NCI-H1417 (cell line): Measurements from ENCODE around the gene C16orf92.
A peak's percentile ranks its signal among the peaks of the same experiment; 100 is the strongest.

ENCODE experiments used
- DNase-seq, 3 experiments: peaks; one replicate each; lab custom pipeline; 2025; lab: John Stamatoyannopoulos, UW

The C16orf92 gene

DNA sequence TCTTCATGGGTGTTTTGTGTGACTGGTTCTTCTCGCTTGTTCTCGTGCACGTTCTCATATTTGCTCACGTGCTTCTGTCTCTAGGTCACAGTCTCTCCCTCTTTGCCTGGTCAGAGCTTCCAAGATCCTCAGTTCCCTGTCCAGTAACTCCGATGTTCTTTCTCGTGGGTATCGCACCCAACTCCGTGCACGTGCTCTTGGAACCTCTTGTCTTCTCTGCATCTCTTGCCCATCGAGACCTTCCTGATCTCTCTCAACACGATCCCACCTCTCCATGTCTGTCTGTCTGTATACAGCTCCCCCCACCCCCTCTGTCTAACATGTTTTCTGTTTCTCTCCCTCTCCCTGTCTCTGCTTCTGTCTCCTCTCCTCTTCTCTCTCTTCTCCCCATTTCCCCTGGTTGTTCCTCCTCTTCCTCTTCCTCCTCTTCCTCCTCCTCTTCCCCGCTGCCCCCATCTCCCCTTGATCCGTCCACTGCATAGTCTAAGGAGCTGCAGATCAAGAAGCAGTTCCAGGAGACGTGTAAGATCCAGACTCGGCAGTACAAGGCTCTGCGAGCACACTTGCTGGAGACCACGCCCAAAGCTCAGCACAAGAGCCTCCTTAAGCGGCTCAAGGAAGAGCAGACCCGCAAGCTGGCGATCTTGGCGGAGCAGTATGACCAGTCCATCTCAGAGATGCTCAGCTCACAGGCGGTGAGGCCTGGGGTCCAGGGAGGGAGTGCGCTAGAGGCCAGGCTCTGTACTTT is 33.7 kb upstream of the C16orf92 start:
- no peak for DNase-seq

DNA sequence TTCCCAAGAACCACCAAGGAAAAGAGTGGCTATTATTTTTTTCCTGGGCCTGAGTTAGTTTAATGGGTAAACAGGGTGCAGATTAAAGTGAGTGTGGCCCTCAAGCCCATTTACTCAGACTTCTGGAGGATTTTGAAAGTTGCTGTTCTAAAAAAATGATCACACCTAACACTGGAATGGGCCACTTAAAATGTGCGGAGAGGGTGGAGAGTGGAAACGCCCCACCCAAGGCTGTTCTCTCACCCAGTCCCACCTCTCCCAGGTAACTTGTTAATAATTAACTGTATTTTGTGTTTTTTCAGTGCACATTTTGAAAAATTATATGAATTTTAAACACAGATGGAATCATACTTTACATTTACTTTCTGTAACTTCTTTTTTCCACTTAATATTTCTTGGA is 33.0 kb upstream of the C16orf92 start:
- no peak for DNase-seq

DNA sequence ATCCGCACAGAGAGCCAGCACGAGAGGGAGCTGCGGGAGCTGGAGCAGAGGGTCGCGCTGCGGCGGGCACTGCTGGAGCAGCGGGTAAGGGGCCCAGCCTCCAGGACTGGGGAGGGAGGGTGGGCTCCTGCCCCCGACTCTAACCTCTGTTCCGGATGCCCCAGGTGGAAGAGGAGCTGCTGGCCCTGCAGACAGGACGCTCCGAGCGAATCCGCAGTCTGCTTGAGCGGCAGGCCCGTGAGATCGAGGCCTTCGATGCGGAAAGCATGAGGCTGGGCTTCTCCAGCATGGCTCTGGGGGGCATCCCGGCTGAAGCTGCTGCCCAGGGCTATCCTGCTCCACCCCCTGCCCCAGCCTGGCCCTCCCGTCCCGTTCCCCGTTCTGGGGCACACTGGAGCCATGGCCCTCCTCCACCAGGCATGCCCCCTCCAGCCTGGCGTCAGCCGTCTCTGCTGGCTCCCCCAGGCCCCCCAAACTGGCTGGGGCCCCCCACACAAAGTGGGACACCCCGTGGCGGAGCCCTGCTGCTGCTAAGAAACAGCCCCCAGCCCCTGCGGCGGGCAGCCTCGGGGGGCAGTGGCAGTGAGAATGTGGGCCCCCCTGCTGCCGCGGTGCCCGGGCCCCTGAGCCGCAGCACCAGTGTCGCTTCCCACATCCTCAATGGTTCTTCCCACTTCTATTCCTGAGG is 32.0 kb upstream of the C16orf92 start:
- DNase-seq: no peak

DNA sequence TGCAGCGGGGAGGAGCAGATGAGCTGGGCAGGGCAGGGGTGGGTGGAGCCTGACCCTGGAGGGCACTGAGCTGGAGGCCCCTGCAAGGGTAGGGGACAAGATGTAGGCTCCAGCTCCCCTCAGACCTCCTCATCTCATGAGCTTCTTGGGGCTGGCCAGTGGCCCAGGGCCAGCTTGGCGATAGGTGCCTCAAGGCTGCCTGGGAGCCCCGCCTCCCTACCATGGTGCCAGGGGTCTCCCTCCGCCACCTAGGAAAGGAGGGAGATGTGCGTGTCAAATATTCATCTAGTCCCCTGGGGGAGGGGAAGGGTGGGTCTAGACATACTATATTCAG is 31.5 kb upstream of the C16orf92 start:
- DNase-seq: no peak

DNA sequence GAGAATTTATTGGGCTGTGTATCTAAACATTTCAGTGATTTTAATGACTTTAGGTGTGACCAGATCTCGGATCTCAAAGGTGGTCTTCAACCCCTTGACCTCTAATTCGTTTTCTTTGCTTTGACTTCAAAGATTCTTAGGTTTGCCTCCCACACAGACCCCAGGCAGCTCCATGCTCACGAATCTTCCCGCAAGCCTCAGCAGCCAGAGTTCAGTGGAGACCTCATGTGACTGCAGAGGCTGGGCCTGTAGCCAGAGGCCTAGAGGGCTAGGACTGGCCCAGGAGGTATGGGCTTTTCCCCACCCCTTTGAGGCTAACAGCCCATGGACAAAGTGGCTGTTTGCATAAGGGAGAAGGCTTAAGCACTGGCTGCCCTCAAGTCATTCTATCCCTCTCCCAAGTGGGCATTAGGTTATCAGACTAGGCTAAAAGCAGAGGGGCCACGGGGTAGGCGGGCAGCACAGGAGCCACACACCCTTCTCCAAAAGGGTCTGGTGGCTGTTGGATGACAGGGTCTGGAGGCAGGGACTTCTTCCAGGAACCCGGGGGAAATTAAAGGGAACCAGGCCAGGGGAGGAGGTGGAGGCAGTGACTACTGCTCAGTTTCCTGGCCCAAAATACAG is 30.5 kb upstream of the C16orf92 start:
- DNase-seq: no peak

DNA sequence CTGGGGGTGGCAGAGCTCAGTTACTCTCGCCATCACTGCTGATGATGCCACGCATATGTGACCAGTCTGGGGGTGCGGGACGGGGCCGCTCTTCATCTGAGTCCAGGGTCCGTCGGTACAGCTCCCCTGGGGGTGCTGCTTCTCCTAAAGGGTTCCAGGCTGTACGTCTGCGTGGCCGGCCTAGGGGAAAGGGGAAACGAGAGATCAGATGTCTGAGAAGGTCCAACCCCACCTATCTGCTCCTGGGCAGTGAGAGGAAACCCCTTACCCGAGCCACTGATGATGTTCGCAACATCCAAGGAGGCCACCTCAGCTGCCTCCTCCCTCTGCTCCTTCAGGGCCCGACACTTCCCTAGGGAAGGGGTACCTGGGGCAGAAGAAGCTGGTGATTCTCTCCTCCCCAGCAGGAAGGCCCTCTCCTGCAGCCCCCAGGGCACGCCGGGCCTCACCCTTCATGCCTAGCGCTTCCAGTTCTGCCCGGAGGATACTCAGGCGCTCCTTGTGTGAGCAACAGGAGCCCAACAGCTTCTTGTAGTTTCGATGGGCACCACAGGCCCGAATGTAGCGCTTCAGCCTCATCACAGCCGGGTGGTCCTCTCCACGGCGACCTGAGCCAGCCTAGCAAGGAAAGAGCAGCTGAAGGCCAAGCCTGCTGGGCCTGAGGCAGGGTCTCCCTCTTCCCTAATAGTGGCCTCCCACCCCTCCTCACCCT is 29.7 kb upstream of the C16orf92 start:
- no peak for DNase-seq

DNA sequence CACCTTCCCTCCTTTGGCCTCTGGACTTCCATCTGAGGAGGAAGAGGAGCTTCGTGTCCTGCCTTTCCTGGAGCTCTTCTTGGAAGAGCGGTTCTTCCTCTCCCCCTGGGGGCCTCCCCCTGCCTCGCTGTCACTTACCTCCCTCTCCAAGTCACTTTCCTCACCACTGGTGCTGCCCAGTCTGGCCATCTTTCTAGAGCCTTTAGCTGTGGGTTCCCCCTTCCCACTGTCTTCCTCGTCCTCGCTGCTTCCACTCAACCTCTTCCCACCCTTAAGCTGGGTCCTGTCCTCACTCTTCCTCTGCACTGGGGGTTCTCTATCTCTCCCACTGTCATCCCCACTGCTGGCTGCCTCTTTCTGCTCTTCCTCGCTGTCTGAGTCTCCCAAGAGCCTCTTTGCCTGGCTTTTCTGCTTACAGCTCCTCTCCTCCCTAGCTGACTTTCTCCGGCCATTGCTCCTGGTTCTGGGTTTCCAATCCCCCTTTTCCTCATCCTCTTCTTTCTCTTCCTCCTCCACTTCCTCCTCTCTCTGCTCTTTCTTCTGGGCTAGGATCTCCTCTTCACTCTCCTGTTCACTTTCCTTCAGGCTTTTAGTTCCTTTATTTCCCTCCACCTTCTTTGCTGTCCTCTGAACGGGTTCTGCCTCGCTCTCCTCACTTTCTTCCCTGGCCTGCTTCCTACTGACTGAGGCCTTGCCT is 28.9 kb upstream of the C16orf92 start:
- no peak for DNase-seq

DNA sequence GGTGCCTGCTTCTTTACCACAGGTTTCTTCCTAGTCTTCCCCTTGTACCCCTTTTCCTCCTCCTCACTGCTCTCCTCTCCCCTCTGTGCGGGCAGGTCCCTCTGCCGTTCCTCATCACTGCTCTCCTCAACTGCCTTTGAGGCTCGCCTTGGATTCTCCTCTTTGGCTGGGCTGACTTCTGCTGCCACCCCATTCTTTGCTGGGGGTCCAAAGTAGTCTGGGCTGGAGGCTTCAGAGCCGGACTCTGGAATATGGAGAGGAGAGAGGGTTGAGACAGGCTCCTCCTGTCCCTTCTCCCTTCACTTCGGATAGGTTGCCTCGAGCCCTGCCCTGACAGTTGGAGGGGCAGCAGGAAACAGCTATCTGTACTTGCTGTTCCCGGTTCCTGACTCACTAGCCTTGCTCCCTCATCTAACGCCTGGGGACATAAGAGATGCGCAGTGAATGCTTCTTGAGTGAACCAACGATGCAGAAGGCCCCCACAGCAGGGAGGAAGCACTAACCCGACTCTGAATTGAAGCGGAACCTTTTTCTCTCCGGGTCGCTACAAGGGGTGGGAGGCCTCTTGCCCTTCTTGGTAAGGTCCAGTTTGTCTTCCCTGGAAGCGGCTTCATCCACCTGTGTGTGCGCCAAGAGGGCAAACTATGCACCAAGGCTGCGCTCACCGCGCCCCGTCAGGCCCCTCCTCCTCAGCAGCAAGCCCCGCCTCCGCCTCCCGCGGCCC is 28.2 kb upstream of the C16orf92 start:
- no peak for DNase-seq

DNA sequence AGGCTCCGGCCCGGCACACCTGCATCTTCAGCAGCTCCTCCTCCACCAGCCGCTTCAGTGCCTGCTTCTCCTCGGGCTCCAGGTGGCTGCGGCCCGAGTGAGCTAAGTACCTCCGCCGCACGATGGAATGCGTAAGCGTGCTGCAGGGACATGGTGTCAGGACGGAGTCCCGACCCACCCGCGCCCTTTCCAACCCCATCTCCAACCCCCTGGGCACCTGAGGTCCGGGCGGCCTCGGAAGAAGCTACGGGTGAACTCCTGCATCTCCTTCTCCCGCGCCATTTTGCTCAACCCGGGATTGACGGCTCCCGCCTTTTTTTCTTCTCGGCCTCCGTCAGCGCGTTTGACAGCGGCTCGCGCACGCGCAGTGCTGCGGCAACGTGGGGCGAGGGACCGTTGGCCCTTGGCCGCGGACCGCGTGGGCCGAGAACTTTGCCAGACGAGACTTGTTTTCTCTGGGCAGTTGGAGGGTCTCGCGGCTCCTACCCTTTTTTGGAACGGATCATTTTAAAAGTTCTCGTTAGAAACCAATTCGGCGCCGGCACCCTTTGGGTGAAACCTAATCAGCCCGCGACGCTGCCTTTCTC is 27.6 kb upstream of the C16orf92 start, which contains the start of gene HIRIP3:
Gene HIRIP3, minus strand, starts transcription at position 294 of the 587 bp plus-strand sequence. Its CDS starts 12 bp downstream, at position 282.
- peak; percentile 78 to 95 (median 91) for DNase-seq

DNA sequence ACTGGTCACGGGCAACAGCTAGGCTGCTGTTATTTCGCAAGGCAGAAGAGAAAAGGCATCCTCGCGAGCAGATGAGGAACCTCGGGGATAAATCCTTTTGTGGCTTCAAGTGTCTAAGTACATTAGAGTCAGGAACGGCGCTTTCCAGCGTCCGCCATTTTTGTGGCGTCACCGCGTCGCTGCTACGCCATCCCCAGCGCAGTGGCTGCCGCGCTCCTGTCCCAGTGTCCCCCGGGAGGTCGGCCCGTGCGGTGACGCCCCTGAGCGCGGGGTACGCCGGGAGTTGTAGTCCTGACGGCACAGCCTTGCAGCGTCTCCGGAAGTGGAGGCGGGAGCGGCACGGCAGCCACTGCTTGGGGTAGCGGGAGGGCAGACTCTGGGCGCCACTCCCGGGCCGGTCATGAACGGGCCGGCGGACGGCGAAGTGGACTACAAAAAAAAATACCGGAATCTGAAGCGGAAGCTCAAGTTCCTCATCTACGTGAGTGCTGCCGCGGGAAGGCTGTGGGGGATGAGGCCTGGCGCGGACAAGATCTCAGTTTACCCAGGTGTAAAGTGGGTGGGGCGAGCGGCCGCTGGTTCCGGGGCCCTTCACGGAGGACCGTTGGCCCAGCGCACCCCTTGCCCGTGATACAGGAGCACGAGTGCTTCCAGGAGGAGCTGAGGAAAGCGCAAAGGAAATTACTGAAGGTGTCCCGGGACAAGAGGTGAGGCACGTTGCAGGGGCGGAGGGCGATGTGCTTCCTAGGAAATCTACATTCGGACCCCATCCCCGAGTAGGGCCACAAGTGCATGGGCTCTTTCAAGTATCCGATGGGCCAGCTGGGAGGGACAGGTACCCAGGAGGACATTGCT is 26.9 kb upstream of the C16orf92 start, which contains the start of gene INO80E:
Gene INO80E, plus strand, starts transcription at position 331 of the 855 bp plus-strand sequence. Its CDS starts 70 bp downstream, at position 401.
- peak; percentile 92 to 98 (median 95) for DNase-seq

DNA sequence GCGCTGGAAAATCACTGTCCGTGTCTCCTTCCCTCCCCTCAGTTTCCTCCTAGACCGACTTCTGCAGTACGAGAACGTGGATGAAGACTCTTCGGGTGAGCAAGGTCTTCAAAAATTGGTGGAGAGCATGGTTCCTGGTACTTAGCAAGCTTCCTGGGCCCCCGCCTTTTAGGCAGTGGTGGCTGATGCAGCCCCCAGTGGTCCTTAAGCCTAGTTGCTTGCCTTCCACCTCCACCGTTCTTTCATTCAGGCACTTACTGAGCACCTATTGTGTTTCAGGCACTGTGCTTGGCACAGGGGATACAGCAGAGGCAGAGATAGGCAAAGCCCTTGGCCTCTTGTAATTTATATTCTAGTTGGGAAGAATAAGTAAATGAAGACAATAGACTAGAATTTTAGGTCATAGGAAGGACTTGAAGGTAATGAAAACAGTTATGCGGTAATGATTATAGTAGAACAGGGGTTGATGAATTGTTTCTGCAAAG is 26.2 kb upstream of the C16orf92 start:
- DNase-seq: no peak

DNA sequence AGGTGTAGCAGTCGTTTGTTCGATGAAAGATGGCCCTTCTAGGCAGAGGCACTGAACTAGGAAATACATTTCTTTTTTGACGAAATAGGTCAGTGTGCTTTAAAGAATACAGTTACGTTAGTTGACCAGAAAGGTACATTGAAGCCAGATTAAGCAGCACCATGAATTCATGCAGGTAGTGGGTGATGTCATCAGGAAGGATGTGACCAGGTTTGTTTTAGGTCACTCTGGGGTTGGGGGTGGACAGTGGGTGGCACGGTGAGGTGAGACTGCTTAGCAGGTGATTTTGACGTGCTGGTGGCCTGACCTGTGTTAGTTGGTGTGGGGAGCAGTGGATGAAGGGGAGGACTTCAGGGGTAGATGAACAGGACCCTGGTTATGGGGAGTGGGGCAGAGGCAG is 23.4 kb upstream of the C16orf92 start:
- no peak for DNase-seq

DNA sequence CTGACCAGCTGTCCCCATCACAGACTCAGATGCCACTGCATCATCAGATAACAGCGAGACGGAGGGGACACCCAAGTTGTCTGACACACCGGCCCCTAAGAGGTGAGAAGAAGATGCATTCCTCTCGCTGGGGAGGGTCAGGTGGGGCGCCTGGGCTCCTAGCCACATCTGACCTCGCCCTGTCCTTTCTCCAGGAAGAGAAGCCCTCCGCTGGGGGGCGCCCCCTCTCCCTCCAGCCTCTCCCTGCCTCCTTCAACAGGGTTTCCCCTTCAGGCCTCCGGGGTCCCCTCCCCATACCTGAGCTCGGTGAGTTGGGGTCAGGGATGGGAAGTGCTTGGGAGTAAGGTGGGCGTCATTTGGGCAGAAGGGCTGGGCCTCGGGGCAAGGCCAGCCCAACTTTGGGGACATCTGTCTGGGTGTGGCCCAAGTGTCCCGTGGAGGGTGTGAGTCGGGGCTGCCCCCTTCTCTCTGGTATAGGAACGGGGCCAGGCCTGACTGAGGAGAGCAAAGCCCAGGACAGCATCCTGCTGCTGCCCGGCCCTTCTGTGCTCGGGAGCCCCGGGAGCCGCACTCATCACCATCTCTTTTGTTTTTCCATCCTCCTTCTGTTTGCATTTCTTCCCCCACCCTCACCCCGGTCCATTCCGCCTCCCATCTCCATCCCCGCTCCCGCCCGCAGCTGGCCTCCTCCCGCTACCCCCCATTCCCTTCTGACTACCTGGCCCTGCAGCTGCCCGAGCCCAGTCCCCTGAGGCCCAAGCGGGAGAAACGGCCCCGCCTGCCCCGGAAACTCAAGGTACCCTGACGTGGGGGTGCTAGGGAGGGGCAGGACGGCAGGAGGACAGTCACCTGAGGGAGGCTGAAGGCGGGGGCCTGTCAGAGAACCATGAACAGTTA is 22.0 kb upstream of the C16orf92 start:
- no peak for DNase-seq

DNA sequence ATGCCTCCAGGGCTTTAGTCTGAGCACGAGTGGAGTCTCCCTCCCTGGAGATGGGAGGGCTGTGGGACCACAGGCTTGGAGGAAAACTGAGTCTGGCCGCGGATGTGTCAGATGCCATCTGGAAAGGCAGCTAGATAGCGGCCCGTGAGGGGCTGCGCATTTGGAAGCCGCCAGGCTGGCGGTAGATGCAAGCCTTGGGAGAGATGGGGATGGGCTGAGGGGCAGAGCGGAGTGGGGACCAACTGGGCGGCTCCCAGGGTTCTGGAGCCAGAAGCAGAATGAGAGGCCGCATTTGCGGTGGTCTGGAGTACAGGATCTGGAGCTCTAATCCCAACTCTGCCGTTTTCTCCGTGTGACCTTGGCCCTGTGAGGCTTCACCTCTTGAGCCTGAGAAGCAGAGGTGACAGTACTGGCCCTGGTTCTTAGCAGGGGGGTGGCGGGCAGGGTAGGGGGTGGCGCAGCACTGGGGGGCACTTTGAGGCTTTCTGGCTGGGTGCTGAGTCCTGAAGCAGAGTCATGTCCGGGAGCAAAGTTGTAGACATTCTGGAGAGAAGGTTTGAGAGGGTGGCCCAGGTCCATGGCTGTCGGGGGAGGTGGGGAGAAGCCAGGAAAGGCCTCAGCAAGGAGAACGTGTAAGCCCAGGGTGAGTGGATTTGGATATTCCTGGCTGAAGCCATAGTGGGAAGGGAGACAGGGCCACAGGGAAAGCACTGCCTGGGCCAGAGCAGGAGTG is 20.2 kb upstream of the C16orf92 start:
- no peak for DNase-seq

DNA sequence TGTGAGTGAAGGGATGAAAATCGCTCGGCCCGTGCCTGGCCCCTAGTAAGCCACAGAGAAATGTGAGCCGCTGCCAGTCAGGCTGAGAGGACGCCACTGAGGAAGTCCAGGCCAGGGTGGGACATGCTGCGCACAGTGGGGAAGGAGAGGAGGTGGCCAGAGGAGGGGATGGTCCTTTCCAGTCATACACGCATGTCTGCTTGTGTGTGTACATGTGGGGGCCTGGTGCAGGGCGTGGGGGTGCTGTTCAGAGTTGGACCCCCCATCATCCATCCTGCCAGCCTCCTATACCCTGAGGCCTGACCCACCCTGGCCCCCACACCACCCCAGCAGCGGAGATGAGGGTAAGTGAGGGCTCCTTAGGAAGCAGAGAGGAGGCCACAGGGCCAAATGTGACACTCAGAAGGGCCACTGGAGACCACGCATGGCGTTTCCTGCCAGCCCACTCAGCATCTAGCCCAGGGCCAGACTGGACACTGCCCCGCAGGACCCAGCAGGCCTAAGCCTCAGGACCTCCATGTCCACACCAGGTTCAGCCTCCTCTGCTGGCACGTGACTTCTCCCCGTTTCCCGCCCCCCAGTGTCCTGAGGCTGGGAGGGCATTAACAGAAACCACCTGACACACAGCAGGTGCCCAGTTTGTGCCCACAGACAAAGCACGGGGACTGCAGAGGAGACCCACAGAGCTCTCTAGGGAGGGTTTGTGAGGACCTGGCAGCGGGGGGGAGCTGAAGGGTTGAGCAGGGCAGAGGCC is 19.2 kb upstream of the C16orf92 start:
- peak in 1 of 3 experiments; percentile 90 for DNase-seq

DNA sequence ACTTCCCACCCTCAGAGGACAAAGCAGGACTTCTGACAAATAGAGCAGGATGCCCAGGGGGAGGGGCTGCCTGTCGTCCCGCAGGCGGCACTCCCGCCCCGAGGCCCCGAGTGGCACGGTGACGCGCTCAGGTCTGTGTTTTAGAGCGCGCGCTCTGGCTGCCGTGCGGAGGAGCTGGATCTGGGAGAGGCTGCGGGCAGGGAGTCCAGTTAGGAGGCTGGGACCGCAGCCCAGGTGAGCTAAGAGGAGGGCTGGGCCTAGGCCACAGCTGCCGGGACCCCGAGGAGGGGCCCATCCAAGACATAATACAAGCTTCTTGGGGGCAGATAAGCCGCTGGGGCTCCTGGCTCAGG is 18.6 kb upstream of the C16orf92 start:
- peak in 2 of 3 experiments; percentile 48 to 84 for DNase-seq

DNA sequence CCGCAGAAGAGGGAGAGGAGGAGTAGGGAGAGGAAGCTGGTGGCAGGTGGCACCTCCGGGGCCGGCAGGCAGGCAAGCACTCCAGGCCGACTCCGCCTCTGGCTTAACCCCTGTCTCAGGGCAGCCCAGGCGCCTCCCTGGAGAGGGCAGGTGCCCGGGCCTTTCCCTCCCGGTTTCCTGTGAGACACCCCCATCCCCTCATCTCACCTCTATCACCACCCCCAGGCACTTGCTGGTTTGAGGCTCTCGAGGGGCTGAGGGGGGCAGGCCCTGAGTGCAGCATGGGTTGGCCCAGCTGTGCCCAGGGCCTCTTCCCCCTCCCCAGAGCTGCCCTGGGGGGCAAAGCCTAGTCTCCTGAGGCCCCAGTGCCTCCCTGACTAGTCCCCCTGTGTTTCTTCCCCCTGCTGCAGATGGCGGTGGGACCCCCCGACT is 18.2 kb upstream of the C16orf92 start:
- peak; percentile 48 to 88 (median 84) for DNase-seq
